ENCODE measurements around the gene PGLYRP4.
"Not testable (repeated sequence)": the region's sequence is repeated elsewhere in the genome, so short reads cannot be mapped to it uniquely, and the experiment has no call there.

The PGLYRP4 gene

GRCh38 chr1:153355445-153356071 lies 6.9 kb upstream of the PGLYRP4 start:
- peak; percentile 16 for DNase-seq

- DNase-seq = no peak
These were observed 6.0 kb upstream of the PGLYRP4 start for GRCh38 chr1:153354515-153355193.

GRCh38 chr1:153353226-153353947 lies 4.7 kb upstream of the PGLYRP4 start:
- DNase-seq = no peak

GRCh38 chr1:153352523-153352922 lies 3.9 kb upstream of the PGLYRP4 start:
- no peak for DNase-seq

GRCh38 chr1:153350321-153350957 lies 1.8 kb upstream of the PGLYRP4 start:
- no peak for DNase-seq

GRCh38 chr1:153349363-153350320 lies 1.0 kb upstream of the PGLYRP4 start:
- DNase-seq = no peak

- no peak for DNase-seq
These were observed 785 bp downstream of the PGLYRP4 start for GRCh38 chr1:153347856-153348255.

GRCh38 chr1:153347049-153347448 lies 1.6 kb downstream of the PGLYRP4 start:
- DNase-seq = not testable (repeated sequence)

GRCh38 chr1:153346077-153346723 lies 2.4 kb downstream of the PGLYRP4 start:
- DNase-seq = no peak

GRCh38 chr1:153345187-153346076 lies 3.2 kb downstream of the PGLYRP4 start:
- DNase-seq = no peak

- DNase-seq = no peak
These were observed 4.0 kb downstream of the PGLYRP4 start for GRCh38 chr1:153344718-153345025.

GRCh38 chr1:153343811-153344717 lies 4.6 kb downstream of the PGLYRP4 start:
- no peak for DNase-seq

- DNase-seq = no peak
These were observed 5.5 kb downstream of the PGLYRP4 start for GRCh38 chr1:153343040-153343681.

- DNase-seq = no peak
These were observed 6.5 kb downstream of the PGLYRP4 start for GRCh38 chr1:153342178-153342577.

GRCh38 chr1:153341431-153341934 lies 7.2 kb downstream of the PGLYRP4 start:
- DNase-seq = no peak

GRCh38 chr1:153340356-153340755 lies 8.3 kb downstream of the PGLYRP4 start:
- no peak for DNase-seq

- DNase-seq = no peak
These were observed 8.8 kb downstream of the PGLYRP4 start for GRCh38 chr1:153339802-153340201.

GRCh38 chr1:153337980-153338853 lies 10.4 kb downstream of the PGLYRP4 start:
- DNase-seq = no peak
